Hepatocyte (in vitro differentiated cells): ENCODE data around the gene FMN1. TPM values are rescaled to one million over a fixed set of nuclear protein-coding genes. Genes with fewer than 3 reads are reported as not detected.

Experiments
- DNase-seq: peaks from one replicate; pipeline ENCODE4 v3.0.0-alpha.2; 2016; ENCODE audit warnings: low spot score
- H2AFZ ChIP-seq: fragments of 200-600 bp; sonication (generic); 2 replicates; pipeline ENCODE4 v1.6.0; 2016; ENCODE audit warnings: antibody characterized with exemption, mild to moderate bottlenecking
- H3K27ac ChIP-seq: fragments of 200-600 bp; sonication (generic); 2 replicates; pipeline ENCODE4 v1.5.1; 2016; ENCODE audit warnings: mild to moderate bottlenecking
- H3K27me3 ChIP-seq: fragments of 200-600 bp; sonication (generic); 2 replicates; pipeline ENCODE4 v1.6.1; 2016
- H3K36me3 ChIP-seq: fragments of 200-600 bp; sonication (generic); replicated peaks from 2 replicates; pipeline ENCODE4 v1.5.1; 2016; ENCODE audit warnings: low read depth; ENCODE audit not compliant: insufficient read depth
- H3K4me1 ChIP-seq: fragments of 200-600 bp; sonication (generic); 2 replicates; pipeline ENCODE4 v1.5.1; 2016; ENCODE audit warnings: mild to moderate bottlenecking, moderate library complexity; ENCODE audit not compliant: insufficient read depth
- H3K4me2 ChIP-seq: fragments of 200-600 bp; sonication (generic); 2 replicates; pipeline ENCODE4 v1.6.0; 2016
- H3K4me3 ChIP-seq: fragments of 200-600 bp; sonication (generic); 2 replicates; pipeline ENCODE4 v1.5.1; 2016; ENCODE audit warnings: mild to moderate bottlenecking
- H3K79me2 ChIP-seq: fragments of 200-600 bp; sonication (generic); 2 replicates; pipeline ENCODE4 v1.6.0; 2017; ENCODE audit warnings: mild to moderate bottlenecking
- H3K9me2 ChIP-seq: fragments of 200-600 bp; sonication (generic); replicated peaks from 2 replicates; pipeline ENCODE4 v1.6.0; 2017; ENCODE audit warnings: mild to moderate bottlenecking; ENCODE audit not compliant: insufficient read depth
- H3K9me3 ChIP-seq: fragments of 200-600 bp; sonication (generic); 2 replicates; pipeline ENCODE4 v1.5.1; 2016; ENCODE audit warnings: low read depth, mild to moderate bottlenecking
- H4K20me1 ChIP-seq: fragments of 200-600 bp; sonication (generic); 2 replicates; pipeline ENCODE4 v1.6.0; 2016; ENCODE audit warnings: mild to moderate bottlenecking; ENCODE audit not compliant: insufficient read depth, poor library complexity, severe bottlenecking
- CTCF ChIP-seq: fragments of 200-600 bp; sonication (generic); IDR thresholded peaks from 2 replicates; pipeline ENCODE4 v1.5.1; 2016; ENCODE audit warnings: antibody characterized with exemption, mild to moderate bottlenecking; ENCODE audit not compliant: poor library complexity
- EZH2 ChIP-seq: fragments of 200-600 bp; sonication (generic); IDR thresholded peaks from 2 replicates; pipeline ENCODE4 v1.6.1; 2016; ENCODE audit warnings: antibody characterized with exemption, mild to moderate bottlenecking, borderline replicate concordance
- EZH2phosphoT487 ChIP-seq: fragments of 200-600 bp; sonication (generic); IDR thresholded peaks from one replicate; pipeline ENCODE4 v1.6.1; 2018; ENCODE audit warnings: antibody characterized with exemption, mild to moderate bottlenecking, low read depth, moderate library complexity; ENCODE audit not compliant: unreplicated experiment, severe bottlenecking
- WGBS: methylation state at CpG from one replicate; pipeline ENCODE4 v1.1.6; 2016; ENCODE audit warnings: low lambda C conversion rate; ENCODE audit errors: missing lambda C conversion rate; 5-methylcytosine and 5-hydroxymethylcytosine counted together
- polyA plus RNA-seq: library from polyadenylated mRNA; unstranded; fragments of >200 nt; fragmentation: Nextera tagmentation; extraction: Ambion mirVana; gene quantifications from 2 replicates; pipeline ENCODE4 v1.2.1, GENCODE V29; 2016
- total RNA-seq: library from RNA; depleted of rRNA; stranded (reverse); fragments of >200 nt; gene quantifications from 2 replicates; pipeline ENCODE4 v1.2.3, GENCODE V29; 2014

The FMN1 gene
- total and polyA plus RNA-seq, 2 experiments from 2014 or later = 0.07 to 0.70 TPM

GRCh38 chr15:32936283-32936918, 258.1 kb downstream of the FMN1 start:
- peak; percentile 35 for DNase-seq
- H3K4me2 ChIP-seq = no peak overlapping the region
- H3K27ac ChIP-seq = no peak overlapping the region
- H3K79me2 ChIP-seq = no peaks in the 10 kb centered on the region
- no peak for TF ChIP-seq EZH2
- peak; percentile 43 for TF ChIP-seq CTCF
- TF ChIP-seq EZH2phosphoT487 = no peak
- no peak overlapping the region for H2AFZ ChIP-seq
- no peaks in the 10 kb centered on the region for H3K36me3 ChIP-seq
- no peaks in the 10 kb centered on the region for H3K27me3 ChIP-seq
- H3K4me1 ChIP-seq = no peaks in the 10 kb centered on the region
- no peak overlapping the region for H3K4me3 ChIP-seq
- no peaks in the 10 kb centered on the region for H3K9me2 ChIP-seq
- no peaks in the 10 kb centered on the region for H3K9me3 ChIP-seq
- H4K20me1 ChIP-seq = no peaks in the 10 kb centered on the region
- WGBS = 62% methylated on average over 1 of the region's 1 CpG

- Histone ChIP-seq H3K79me2 (no peaks in the 10 kb centered on the region), H2AFZ (no peak overlapping the region), H3K27ac (no peak overlapping the region), H4K20me1 (no peaks in the 10 kb centered on the region), H3K4me2 (no peak overlapping the region), H3K27me3 (no peaks in the 10 kb centered on the region), H3K4me3 (no peak overlapping the region), H3K9me2 (no peaks in the 10 kb centered on the region), H3K36me3 (no peaks in the 10 kb centered on the region), H3K4me1 (no peaks in the 10 kb centered on the region), H3K9me3 (no peaks in the 10 kb centered on the region)
- DNase-seq = no peak
- 97% methylated on average over 5 of the region's 5 CpGs for WGBS
- TF ChIP-seq EZH2 (no peak), EZH2phosphoT487 (no peak), CTCF (no peak)
Measured at GRCh38 chr15:32935139-32935538, 259.4 kb downstream of the FMN1 start.

GRCh38 chr15:32933236-32933635, 261.3 kb downstream of the FMN1 start:
- H4K20me1 ChIP-seq = no peaks in the 10 kb centered on the region
- 86% methylated on average over 1 of the region's 1 CpG for WGBS
- H3K79me2 ChIP-seq = no peaks in the 10 kb centered on the region
- H3K4me2 ChIP-seq = no peak overlapping the region
- no peaks in the 10 kb centered on the region for H3K9me3 ChIP-seq
- no peaks in the 10 kb centered on the region for H3K9me2 ChIP-seq
- H2AFZ ChIP-seq = no peak overlapping the region
- H3K36me3 ChIP-seq = no peaks in the 10 kb centered on the region
- no peaks in the 10 kb centered on the region for H3K27me3 ChIP-seq
- no peak for DNase-seq
- H3K27ac ChIP-seq = no peak overlapping the region
- no peaks in the 10 kb centered on the region for H3K4me1 ChIP-seq
- TF ChIP-seq EZH2phosphoT487 = no peak
- no peak for TF ChIP-seq CTCF
- no peak for TF ChIP-seq EZH2
- H3K4me3 ChIP-seq = no peak overlapping the region

GRCh38 chr15:32928876-32929275, 265.6 kb downstream of the FMN1 start:
- no peak overlapping the region for H3K27ac ChIP-seq
- no peak overlapping the region for H3K4me2 ChIP-seq
- no peak overlapping the region for H2AFZ ChIP-seq
- no peaks in the 10 kb centered on the region for H3K9me2 ChIP-seq
- no peaks in the 10 kb centered on the region for H3K36me3 ChIP-seq
- no peaks in the 10 kb centered on the region for H3K4me1 ChIP-seq
- 39% methylated on average over 3 of the region's 3 CpGs for WGBS
- TF ChIP-seq EZH2 = no peak
- no peak for TF ChIP-seq CTCF
- TF ChIP-seq EZH2phosphoT487 = no peak
- H3K27me3 ChIP-seq = no peaks in the 10 kb centered on the region
- no peaks in the 10 kb centered on the region for H4K20me1 ChIP-seq
- no peak for DNase-seq
- no peak overlapping the region for H3K4me3 ChIP-seq
- H3K9me3 ChIP-seq = no peaks in the 10 kb centered on the region
- H3K79me2 ChIP-seq = no peaks in the 10 kb centered on the region
